GM18526 (cell line): ENCODE data around the gene DYSF.

Source experiments
- POLR2A ChIP-seq: IDR thresholded peaks from 3 replicates; pipeline ENCODE4 v1.6.1; 2011; ENCODE audit not compliant: insufficient read length; ENCODE audit errors: extremely low read depth

Gene DYSF

DNA sequence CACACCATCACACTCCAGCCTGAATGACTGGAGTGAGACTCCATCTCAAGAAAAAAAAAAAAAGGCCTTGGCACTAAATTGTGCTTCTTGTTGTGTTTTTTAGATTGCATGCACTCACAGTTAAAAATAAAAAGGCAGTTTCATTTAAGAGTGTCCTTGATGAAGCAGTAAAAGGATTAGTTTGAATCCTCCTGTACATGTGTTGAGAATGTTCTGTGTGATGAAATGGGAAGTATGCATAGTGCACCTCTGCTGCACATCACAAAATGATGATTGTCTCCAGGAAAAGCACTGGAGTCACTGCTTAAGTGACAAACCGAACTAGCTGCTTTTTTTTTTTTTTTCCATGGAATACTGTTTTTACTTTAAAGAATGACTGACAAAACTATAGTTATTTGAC is 23.1 kb downstream of the DYSF start:
- no peak for TF ChIP-seq POLR2A

DNA sequence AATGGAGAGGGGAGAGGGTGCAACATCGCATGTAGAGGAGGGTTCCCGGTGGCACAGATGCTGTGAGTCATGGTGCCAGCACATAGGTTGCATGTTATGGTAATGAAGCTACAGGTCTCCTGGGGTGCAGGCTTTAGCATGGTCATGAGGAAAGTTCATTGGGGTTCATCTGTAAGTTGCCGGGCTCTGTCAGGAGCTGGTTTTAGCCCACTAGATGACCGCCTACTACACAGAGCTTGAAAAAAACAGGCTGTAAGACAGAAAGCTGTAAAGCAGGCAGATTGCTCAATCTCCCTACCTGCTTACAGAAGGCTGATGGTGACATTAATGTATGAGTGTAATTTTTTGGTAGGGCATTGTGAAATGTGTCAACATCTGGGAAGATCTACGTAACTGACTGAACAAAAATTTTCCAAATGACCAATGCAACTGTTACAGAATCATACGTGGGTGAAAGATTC is 23.9 kb downstream of the DYSF start:
- TF ChIP-seq POLR2A = no peak

DNA sequence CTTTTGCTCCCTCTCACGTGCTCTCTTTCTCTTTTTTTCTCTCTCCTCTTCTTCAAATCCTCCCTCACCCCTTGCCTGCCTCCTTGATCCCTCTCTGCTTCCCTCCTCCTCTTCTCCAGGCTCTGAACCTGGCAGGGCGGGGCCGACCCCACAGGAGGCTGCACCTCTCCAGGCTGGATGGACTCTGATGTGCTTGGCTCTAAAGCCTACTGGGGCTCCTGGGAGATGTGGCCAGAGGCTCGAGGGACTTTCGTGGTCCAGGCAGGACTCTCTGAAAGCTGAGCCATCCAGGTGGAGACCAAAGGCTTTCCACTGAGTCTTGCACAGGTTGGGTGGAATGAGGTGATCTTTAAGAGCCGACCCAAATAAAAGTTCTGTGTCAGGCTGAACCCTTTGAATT is 25.4 kb downstream of the DYSF start:
- no peak for TF ChIP-seq POLR2A

DNA sequence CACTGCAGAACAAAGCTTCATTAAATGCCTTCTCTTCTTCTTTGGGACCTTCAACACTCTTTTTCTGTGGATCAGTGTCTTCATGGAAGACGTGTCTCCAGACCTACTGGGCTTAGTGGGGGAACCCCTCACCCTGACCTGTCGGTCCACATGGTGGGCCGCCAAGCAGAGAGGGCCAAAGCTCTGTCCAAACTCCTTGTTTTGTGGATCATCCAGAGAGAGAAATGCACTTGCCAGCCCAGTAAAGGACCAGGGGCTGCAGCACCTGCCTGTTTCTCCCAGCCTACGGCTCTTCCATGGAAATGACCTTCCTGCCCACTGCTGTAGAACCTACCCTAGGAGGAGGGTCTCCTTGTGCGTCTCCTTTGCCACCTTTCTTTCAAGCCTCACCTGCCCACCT is 25.9 kb downstream of the DYSF start:
- no peak for TF ChIP-seq POLR2A

DNA sequence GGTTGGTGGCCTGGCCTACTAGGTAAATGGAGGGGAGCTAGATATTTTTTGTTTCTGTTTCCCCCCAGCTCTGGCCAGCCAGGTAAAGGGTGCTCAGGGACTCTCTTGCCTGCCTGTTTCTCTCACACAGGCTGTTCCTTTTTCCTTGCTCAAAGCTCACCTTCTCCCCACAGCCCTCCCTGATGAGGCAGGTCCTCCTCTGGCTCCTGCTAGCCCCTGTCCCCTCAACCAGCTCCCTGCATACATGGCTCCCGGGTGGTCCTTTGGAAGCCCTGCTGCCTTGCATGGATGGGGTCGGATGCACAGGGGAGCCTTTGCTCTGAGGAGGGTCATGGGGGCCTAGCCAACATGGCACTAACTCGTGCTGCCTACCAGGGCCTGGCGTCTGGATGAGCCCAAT is 27.8 kb downstream of the DYSF start:
- no peak for TF ChIP-seq POLR2A

DNA sequence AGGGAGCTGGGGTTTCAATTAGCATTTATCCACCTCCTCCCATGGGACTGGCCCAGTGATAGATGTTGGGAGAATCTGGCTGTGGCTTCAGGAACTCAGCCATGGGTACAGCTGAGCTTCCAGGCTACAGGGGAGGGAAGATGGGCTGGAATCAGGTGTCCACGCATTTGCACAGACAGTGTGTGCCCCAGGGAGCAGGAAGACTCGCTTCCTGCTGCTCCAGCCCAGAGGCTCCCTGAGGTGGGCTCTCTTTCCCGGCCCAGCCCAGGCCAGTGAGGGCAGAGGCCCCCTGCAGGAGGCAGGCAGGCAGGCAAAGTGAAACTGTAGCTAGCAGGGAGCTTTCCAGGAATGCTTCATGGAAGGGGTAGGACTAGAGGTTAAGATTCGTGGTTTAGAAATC is 28.7 kb downstream of the DYSF start:
- no peak for TF ChIP-seq POLR2A

GRCh38 chr2:71483246-71483645 is 29.9 kb downstream of the DYSF start:
- TF ChIP-seq POLR2A = no peak

- TF ChIP-seq POLR2A = no peak
Observed at GRCh38 chr2:71484354-71484753, 31.0 kb downstream of the DYSF start.

- TF ChIP-seq POLR2A = no peak
Observed at GRCh38 chr2:71486881-71487640, 33.7 kb downstream of the DYSF start.

- TF ChIP-seq POLR2A = no peak
Observed at GRCh38 chr2:71492112-71492511, 38.8 kb downstream of the DYSF start.

- no peak for TF ChIP-seq POLR2A
Observed at GRCh38 chr2:71494091-71494490, 40.7 kb downstream of the DYSF start.

DNA sequence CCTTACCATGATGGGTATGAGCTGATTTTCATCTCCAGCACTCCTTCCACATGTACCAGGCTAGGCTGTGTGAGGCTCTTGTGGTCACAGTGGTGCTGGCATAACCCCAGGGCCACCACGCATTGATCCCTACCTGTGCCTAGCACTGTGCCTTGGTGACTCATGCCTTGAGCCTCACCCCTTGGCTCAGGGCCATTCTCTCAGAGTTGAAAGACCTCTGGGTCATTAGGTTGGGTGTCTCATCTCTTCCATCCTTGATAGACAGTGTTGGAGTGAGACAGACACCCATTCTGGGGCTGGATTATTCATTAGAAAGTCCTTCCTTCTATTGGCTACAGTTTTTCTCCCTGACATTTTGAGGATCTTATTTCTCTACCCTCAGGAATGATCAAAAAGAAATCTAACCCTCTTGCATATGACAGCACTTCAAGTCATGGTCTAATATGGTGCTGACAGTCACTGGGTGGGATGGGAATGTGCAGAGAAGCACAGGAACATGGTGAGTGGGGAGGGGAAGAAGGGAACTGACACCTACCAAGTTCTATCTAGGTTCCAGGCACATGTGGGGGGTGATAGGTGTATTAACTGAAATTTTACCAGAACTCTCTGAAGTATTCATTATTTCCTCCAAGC is 41.3 kb downstream of the DYSF start:
- no peak for TF ChIP-seq POLR2A

DNA sequence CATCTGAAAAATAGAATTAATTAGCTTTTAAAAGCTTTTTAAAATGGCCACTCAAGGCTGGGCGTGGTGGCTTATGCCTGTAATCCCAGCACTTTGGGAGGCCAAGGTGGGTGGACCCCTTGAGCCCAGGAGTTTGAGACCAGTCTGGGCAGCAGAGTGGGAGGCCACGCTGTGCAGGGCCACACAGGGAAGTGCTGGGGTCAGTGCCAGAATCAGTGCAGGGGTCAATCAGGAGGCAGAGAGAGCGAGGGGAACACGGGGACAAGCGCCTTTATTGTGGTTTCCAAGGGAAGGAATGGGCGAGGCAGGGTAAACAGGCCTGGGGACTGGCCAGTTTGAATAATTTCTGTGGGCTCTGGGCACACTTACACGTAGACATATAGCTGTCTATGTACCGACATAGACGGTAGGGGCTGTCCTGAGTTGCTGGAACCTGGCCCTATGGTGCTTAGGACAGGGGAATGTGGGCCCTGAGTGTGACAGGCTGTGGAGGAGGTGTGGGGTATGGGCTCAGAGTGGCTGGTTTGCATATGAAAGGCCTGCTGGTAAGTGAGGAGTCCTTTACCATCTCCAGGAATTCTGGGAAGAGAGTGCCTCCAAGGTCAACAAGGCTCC is 42.9 kb downstream of the DYSF start:
- TF ChIP-seq POLR2A = no peak

GRCh38 chr2:71498261-71498701 is 44.9 kb downstream of the DYSF start:
- TF ChIP-seq POLR2A = no peak

- no peak for TF ChIP-seq POLR2A
Observed at GRCh38 chr2:71499691-71500090, 46.3 kb downstream of the DYSF start.

GRCh38 chr2:71500426-71501079 is 47.2 kb downstream of the DYSF start:
- TF ChIP-seq POLR2A = no peak
